ENCODE data around the gene KRTAP27-1. TPM values are rescaled to one million over a fixed set of nuclear protein-coding genes. Genes with fewer than 3 reads are reported as not detected.

Gene KRTAP27-1
- total and polyA plus RNA-seq, 2 experiments from 2014 or later = not detected

GRCh38 chr21:30315701-30316100 lies 21.8 kb downstream of the KRTAP27-1 start:
- no peak for TF ChIP-seq STAT1 (IDR thresholded peaks at IDR 0.05; ENCODE audit: unreplicated experiment)
- TF ChIP-seq ZNF331 (CRISPR knock-in tag; IDR thresholded peaks at IDR 0.05; ENCODE audit: low read depth) = no peak
- no peaks in the 10 kb centered on the region for H3K36me3 Mint-ChIP-seq (ENCODE audit: low read depth)
- no peaks in the 10 kb centered on the region for H3K79me2 ChIP-seq (replicated peaks; ENCODE audit: insufficient read depth)
- H3K9me3 Mint-ChIP-seq = no peaks in the 10 kb centered on the region
- no peaks in the 10 kb centered on the region for H4K20me1 ChIP-seq (replicated peaks; ENCODE audit: insufficient read depth)
- H3K4me2 ChIP-seq = no peak overlapping the region
- no peaks in the 10 kb centered on the region for H3F3A ChIP-seq (replicated peaks; ENCODE audit: low read depth)
- H3K27ac ChIP-seq (ENCODE audit: low read depth) = no peak overlapping the region
- H3K36me3 ChIP-seq (ENCODE audit: insufficient read depth) = no peaks in the 10 kb centered on the region
- H3K4me3 ChIP-seq = no peak overlapping the region
- peaks cover 4% of the 10 kb centered on the region for H3K27me3 Mint-ChIP-seq (ENCODE audit: insufficient read depth, low read depth, poor library complexity)
- no peak overlapping the region for H2AFZ ChIP-seq
- DNase-seq (ENCODE audit: low spot score) (no peak), ATAC-seq (no peak)
- no peaks in the 10 kb centered on the region; the same call in 1 of the 2 replicates for H3K9me2 ChIP-seq (ENCODE audit: insufficient read depth)
- no peaks in the 10 kb centered on the region for H3K4me1 Mint-ChIP-seq
- no peak overlapping the region for H3K4me3 Mint-ChIP-seq
- H3K27me3 ChIP-seq (ENCODE audit: insufficient read depth) = no peaks in the 10 kb centered on the region
- no peaks in the 10 kb centered on the region for H3K4me1 ChIP-seq (ENCODE audit: insufficient read depth)
- H3K27ac Mint-ChIP-seq = no peak overlapping the region

- Mint-ChIP-seq H3K9me3 (no peaks in the 10 kb centered on the region), H3K27ac (no peak overlapping the region), H3K4me1 (no peaks in the 10 kb centered on the region), H3K36me3 (ENCODE audit: low read depth) (no peaks in the 10 kb centered on the region), H3K27me3 (ENCODE audit: insufficient read depth, low read depth, poor library complexity) (no peaks in the 10 kb centered on the region), H3K4me3 (no peak overlapping the region)
- Histone ChIP-seq H2AFZ (no peak overlapping the region; the same call in 1 of the 2 replicates), H3K27ac (ENCODE audit: low read depth) (no peak overlapping the region), H3K4me2 (no peak overlapping the region), H4K20me1 (replicated peaks; ENCODE audit: insufficient read depth) (no peaks in the 10 kb centered on the region), H3K9me2 (ENCODE audit: insufficient read depth) (no peaks in the 10 kb centered on the region), H3F3A (replicated peaks; ENCODE audit: low read depth) (no peaks in the 10 kb centered on the region), H3K79me2 (replicated peaks; ENCODE audit: insufficient read depth) (no peaks in the 10 kb centered on the region), H3K4me3 (no peak overlapping the region), H3K36me3 (ENCODE audit: insufficient read depth) (no peaks in the 10 kb centered on the region), H3K27me3 (ENCODE audit: insufficient read depth) (no peaks in the 10 kb centered on the region), H3K4me1 (ENCODE audit: insufficient read depth) (no peaks in the 10 kb centered on the region)
- TF ChIP-seq STAT1 (IDR thresholded peaks at IDR 0.05; ENCODE audit: unreplicated experiment) (no peak), EZH2phosphoT487 (IDR thresholded peaks at IDR 0.05; ENCODE audit: unreplicated experiment) (no peak), NANOG (IDR thresholded peaks at IDR 0.05; ENCODE audit: borderline replicate concordance) (no peak), CTCF (conservative IDR thresholded peaks at IDR 0.05; ENCODE audit: low read depth in 2 of 2) (no peak), CREB1 (CRISPR knock-in tag; IDR thresholded peaks at IDR 0.05; ENCODE audit: low read depth) (no peak), JUNB (IDR thresholded peaks at IDR 0.05; ENCODE audit: unreplicated experiment) (no peak), POLR2AphosphoS5 (IDR thresholded peaks at IDR 0.05; ENCODE audit: low read depth) (no peak), ETS1 (IDR thresholded peaks at IDR 0.05) (no peak)
- ATAC-seq = no peak
- DNase-seq (ENCODE audit: low spot score) = no peak
These were observed 30.6 kb downstream of the KRTAP27-1 start for GRCh38 chr21:30306884-30307283.

Measured in GM23338 (cell line).